ENCODE data around the gene PRDX1. TPM values are rescaled to one million over a fixed set of nuclear protein-coding genes. Genes with fewer than 3 reads are reported as not detected.
"Not testable (repeated sequence)": the region's sequence is repeated elsewhere in the genome, so short reads cannot be mapped to it uniquely, and the experiment has no call there.

The PRDX1 gene
- total RNA-seq, 2 donors from 2014 or later, result 196 to 246 TPM

GRCh38 chr1:45522324-45523104 is 830 bp upstream of the PRDX1 start:
- H3K27ac ChIP-seq, result peak overlapping the region; percentile 90 to 98
- peaks cover 10 to 21% of the 10 kb centered on the region in 2 donors for H3K4me1 ChIP-seq (ENCODE audit: control insufficient read depth in 1 of 2, low read depth in 2 of 2)
- peak overlapping the region; percentile 95 for H3K4me3 ChIP-seq
- no peaks in the 10 kb centered on the region for H3K36me3 ChIP-seq
- no peaks in the 10 kb centered on the region for H3K9me3 ChIP-seq
- TF ChIP-seq, protein P1, sequence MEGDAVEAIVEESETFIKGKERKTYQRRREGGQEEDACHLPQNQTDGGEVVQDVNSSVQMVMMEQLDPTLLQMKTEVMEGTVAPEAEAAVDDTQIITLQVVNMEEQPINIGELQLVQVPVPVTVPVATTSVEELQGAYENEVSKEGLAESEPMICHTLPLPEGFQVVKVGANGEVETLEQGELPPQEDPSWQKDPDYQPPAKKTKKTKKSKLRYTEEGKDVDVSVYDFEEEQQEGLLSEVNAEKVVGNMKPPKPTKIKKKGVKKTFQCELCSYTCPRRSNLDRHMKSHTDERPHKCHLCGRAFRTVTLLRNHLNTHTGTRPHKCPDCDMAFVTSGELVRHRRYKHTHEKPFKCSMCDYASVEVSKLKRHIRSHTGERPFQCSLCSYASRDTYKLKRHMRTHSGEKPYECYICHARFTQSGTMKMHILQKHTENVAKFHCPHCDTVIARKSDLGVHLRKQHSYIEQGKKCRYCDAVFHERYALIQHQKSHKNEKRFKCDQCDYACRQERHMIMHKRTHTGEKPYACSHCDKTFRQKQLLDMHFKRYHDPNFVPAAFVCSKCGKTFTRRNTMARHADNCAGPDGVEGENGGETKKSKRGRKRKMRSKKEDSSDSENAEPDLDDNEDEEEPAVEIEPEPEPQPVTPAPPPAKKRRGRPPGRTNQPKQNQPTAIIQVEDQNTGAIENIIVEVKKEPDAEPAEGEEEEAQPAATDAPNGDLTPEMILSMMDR (IDR thresholded peaks at IDR 0.05), result no peak
- ATAC-seq (ENCODE audit: insufficient number of reproducible peaks, low FRiP score, low read depth) (peak; percentile 38), DNase-seq (ENCODE audit: low spot score) (no peak)
- H3K27me3 ChIP-seq (replicated peaks; ENCODE audit: insufficient read depth), result no peaks in the 10 kb centered on the region

DNA sequence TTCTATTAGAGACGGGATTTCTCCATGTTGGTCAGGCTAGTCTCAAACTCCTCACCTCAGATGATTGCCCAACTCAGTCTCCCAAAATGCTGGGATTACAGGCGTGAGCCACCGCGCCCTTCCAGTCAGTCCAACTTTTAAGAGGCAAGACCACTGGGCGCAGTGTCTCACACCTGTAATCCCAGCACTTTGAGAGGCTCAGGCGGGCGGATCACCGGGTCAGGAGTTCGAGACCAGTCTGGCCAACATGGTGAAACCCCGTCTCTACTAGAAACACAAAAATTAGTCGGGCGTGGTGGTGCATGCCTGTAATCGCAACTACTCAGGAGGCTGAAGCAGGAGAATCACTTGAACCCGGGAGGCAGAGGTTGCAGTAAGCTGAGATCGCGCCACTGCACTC is 1.9 kb downstream of the PRDX1 start:
- Histone ChIP-seq H3K4me3 (peak overlapping the region; percentile 10), H3K36me3 (peaks cover 20% of the 10 kb centered on the region), H3K4me1 (ENCODE audit: control insufficient read depth in 1 of 2, low read depth in 2 of 2) (peaks cover 10 to 21% of the 10 kb centered on the region in 2 donors)
- not testable (repeated sequence) for H3K27me3 ChIP-seq (replicated peaks; ENCODE audit: insufficient read depth); DNase-seq (ENCODE audit: low spot score); ATAC-seq (ENCODE audit: insufficient number of reproducible peaks, low FRiP score, low read depth); H3K27ac ChIP-seq; H3K9me3 ChIP-seq

GRCh38 chr1:45518910-45519309 is 2.8 kb downstream of the PRDX1 start:
- no peaks in the 10 kb centered on the region for H3K27me3 ChIP-seq (replicated peaks; ENCODE audit: insufficient read depth)
- DNase-seq (ENCODE audit: low spot score), result no peak
- H3K27ac ChIP-seq, result no peak overlapping the region
- peak overlapping the region; percentile 10 for H3K4me3 ChIP-seq
- peaks cover 10 to 21% of the 10 kb centered on the region in 2 donors for H3K4me1 ChIP-seq (ENCODE audit: control insufficient read depth in 1 of 2, low read depth in 2 of 2)
- TF ChIP-seq, protein P1 (IDR thresholded peaks at IDR 0.05), result no peak
- no peak for ATAC-seq (ENCODE audit: insufficient number of reproducible peaks, low FRiP score, low read depth)
- H3K36me3 ChIP-seq, result peaks cover 28% of the 10 kb centered on the region
- H3K9me3 ChIP-seq, result no peaks in the 10 kb centered on the region

GRCh38 chr1:45518366-45518765 is 3.3 kb downstream of the PRDX1 start:
- not testable (repeated sequence) for ATAC-seq (ENCODE audit: insufficient number of reproducible peaks, low FRiP score, low read depth); H3K27me3 ChIP-seq (replicated peaks; ENCODE audit: insufficient read depth); H3K9me3 ChIP-seq; H3K4me3 ChIP-seq; DNase-seq (ENCODE audit: low spot score); H3K27ac ChIP-seq
- H3K4me1 ChIP-seq (ENCODE audit: control insufficient read depth in 1 of 2, low read depth in 2 of 2), result peaks cover 10 to 21% of the 10 kb centered on the region in 2 donors
- H3K36me3 ChIP-seq, result peaks cover 34% of the 10 kb centered on the region

DNA sequence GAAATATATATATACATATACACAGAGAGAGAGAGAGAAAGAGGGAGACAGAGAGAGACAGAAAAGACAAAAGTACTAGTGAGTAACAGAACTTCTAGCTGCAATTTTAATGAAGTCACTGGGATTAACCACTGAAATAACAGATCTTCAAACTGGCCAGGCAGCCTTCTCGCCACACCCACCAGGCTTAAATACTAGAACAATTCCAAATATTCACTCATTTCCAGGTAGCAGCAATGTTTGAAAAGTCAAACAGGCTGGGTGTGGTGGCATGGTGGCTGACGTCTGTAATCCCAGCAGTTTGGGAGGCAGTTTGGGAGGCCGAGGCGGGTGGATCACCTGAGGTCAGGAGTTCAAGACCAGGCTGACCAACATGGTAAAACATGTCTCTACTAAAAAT is 5.2 kb downstream of the PRDX1 start:
- TF ChIP-seq, protein P1 (IDR thresholded peaks at IDR 0.05), result no peak
- Histone ChIP-seq H3K27ac (no peak overlapping the region), H3K36me3 (peaks cover 45% of the 10 kb centered on the region), H3K27me3 (replicated peaks; ENCODE audit: insufficient read depth) (no peaks in the 10 kb centered on the region), H3K9me3 (no peaks in the 10 kb centered on the region), H3K4me1 (ENCODE audit: control insufficient read depth in 1 of 2, low read depth in 2 of 2) (peaks cover 10 to 17% of the 10 kb centered on the region in 2 donors), H3K4me3 (no peak overlapping the region)
- ATAC-seq (ENCODE audit: insufficient number of reproducible peaks, low FRiP score, low read depth) (no peak), DNase-seq (ENCODE audit: low spot score) (no peak)

DNA sequence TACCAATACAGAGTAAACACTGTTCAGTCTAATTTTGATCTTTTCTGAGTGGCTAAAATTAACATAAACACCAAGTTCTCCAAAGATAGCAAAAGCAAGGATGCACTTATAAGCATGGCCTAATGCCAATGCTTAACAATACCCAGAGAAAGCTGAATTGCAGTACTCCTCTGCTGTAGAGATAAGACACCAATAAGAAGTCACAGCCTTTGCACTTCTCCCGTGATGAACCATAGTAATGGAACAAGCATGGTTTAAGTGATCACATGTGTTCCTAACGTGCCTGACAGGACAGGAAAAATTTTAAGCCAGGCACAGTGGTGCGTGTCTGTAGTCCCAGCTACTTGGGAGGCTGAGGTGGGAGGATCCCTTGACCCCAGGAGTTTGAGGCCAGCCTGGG is 5.6 kb downstream of the PRDX1 start:
- Histone ChIP-seq H3K36me3 (peaks cover 48% of the 10 kb centered on the region), H3K27me3 (replicated peaks; ENCODE audit: insufficient read depth) (no peaks in the 10 kb centered on the region), H3K4me3 (no peak overlapping the region), H3K27ac (no peak overlapping the region), H3K4me1 (ENCODE audit: control insufficient read depth in 1 of 2, low read depth in 2 of 2) (peaks cover 10 to 17% of the 10 kb centered on the region in 2 donors), H3K9me3 (no peaks in the 10 kb centered on the region)
- TF ChIP-seq, protein P1 (IDR thresholded peaks at IDR 0.05), result no peak
- no peak for DNase-seq (ENCODE audit: low spot score)
- no peak for ATAC-seq (ENCODE audit: insufficient number of reproducible peaks, low FRiP score, low read depth)

GRCh38 chr1:45513532-45514260 is 8.0 kb downstream of the PRDX1 start:
- H3K27me3 ChIP-seq (replicated peaks; ENCODE audit: insufficient read depth); H3K27ac ChIP-seq; H3K4me1 ChIP-seq (ENCODE audit: control insufficient read depth in 1 of 2, low read depth in 2 of 2); H3K4me3 ChIP-seq; H3K9me3 ChIP-seq; ATAC-seq (ENCODE audit: insufficient number of reproducible peaks, low FRiP score, low read depth); DNase-seq (ENCODE audit: low spot score): not testable (repeated sequence)
- peaks cover 65% of the 10 kb centered on the region for H3K36me3 ChIP-seq

Measured in thoracic aorta (tissue), 2 donors.